HEK293T (cell line): Measurements from ENCODE around the gene SBNO1.

ENCODE experiments used
- FOXA1 ChIP-seq: fragments of 450-650 bp; IDR thresholded peaks from 2 replicates; pipeline ENCODE4 v1.6.1; 2016; ENCODE audit warnings: mild to moderate bottlenecking
- HDGF ChIP-seq: fragments of 450-650 bp; IDR thresholded peaks from 2 replicates; pipeline ENCODE4 v1.6.1; 2017; ENCODE audit warnings: antibody characterized with exemption, borderline replicate concordance
- PKNOX1 ChIP-seq: fragments of 450-650 bp; IDR thresholded peaks from 2 replicates; pipeline ENCODE4 v1.6.1; 2016
- SP1 ChIP-seq: fragments of 450-650 bp; IDR thresholded peaks from 2 replicates; pipeline ENCODE4 v1.6.1; 2017
- TARDBP ChIP-seq: fragments of 450-650 bp; IDR thresholded peaks from 2 replicates; pipeline ENCODE4 v1.6.1; 2016

- TF ChIP-seq PKNOX1 (no peak), FOXA1 (no peak), TARDBP (no peak), SP1 (no peak), HDGF (no peak)
These were observed 113.1 kb downstream of the SBNO1 start for GRCh38 chr12:123251403-123252076.
